HL-60/S4 treated with phorbol 12-myristate 13-acetate at 8.2 ng/mL for 4 days and 3 days (cell line): ENCODE measurements around the gene PRMT1.
"Not testable (repeated sequence)": the region's sequence is repeated elsewhere in the genome, so short reads cannot be mapped to it uniquely, and the experiment has no call there.

Source experiments
- in situ Hi-C: fragments of 300-500 bp; cut with MboI; formaldehyde crosslinking; loops from 2 replicates; pipeline ENCODE4 v1.15.0; 2022; ENCODE audit warnings: low sequenced_read_pairs

The PRMT1 gene

GRCh38 chr19:49718511-49718910, 41.4 kb downstream of the PRMT1 start:
- in situ Hi-C loops, result no loop called here

GRCh38 chr19:49718991-49719390, 41.9 kb downstream of the PRMT1 start:
- in situ Hi-C loops, result no loop called here

GRCh38 chr19:49719420-49719819, 42.3 kb downstream of the PRMT1 start:
- in situ Hi-C loops, result not testable (repeated sequence)

- in situ Hi-C loops, result no loop called here
Measured at GRCh38 chr19:49727217-49728030, 50.4 kb downstream of the PRMT1 start.

- in situ Hi-C loops, result no loop called here
Measured at GRCh38 chr19:49730166-49730565, 53.1 kb downstream of the PRMT1 start.
